HCT116 (cell line): Measurements from ENCODE around the gene MRPS5. TPM values are rescaled to one million over a fixed set of nuclear protein-coding genes. Genes with fewer than 3 reads are reported as not detected.
"Not testable (repeated sequence)": the region's sequence is repeated elsewhere in the genome, so short reads cannot be mapped to it uniquely, and the experiment has no call there.

ENCODE experiments used
- ATAC-seq: fragments of 200-7000 bp; cut with Tn5 transposase; 2 replicates; pipeline ENCODE4 v1.9.1; 2020; ENCODE audit warnings: mild to moderate bottlenecking, moderate library complexity
- BruUV-seq: library from RNA; stranded (reverse); fragments of 400-500 nt; replicated peaks from 2 replicates; lab custom pipeline; 2021; lab: Mats Ljungman, UMichigan
- CTCF ChIA-PET: fragments of 300-600 bp; sonication (Branson Sonifier 250); formaldehyde crosslinking; loops from one replicate; lab custom pipeline; 2021; ENCODE audit warnings: antibody characterized with exemption; lab: Charles Lee
- POLR2A ChIA-PET: fragments of 300-600, 350-600 bp; sonication (Branson Sonifier 250); formaldehyde crosslinking; loops from one replicate; lab custom pipeline; 2021; ENCODE audit warnings: antibody characterized with exemption; lab: Charles Lee
- RAD21 ChIA-PET, 2 experiments: fragments of 300-600 bp; sonication (Branson Sonifier 250); formaldehyde crosslinking; loops; one replicate each; lab custom pipeline; 2023; ENCODE audit warnings: low total read pairs in 2 of 2; ENCODE audit not compliant: uncharacterized antibody in 2 of 2, unreplicated experiment in 2 of 2, low non-redundant PET in 1 of 2; lab: Charles Lee
- DNase-seq: peaks from one replicate; pipeline ENCODE4 v3.0.0-alpha.2; 2010; ENCODE audit warnings: low read depth, low spot score
- H2AFZ ChIP-seq: fragments of 200-600 bp; shearing (Covaris generic), sonication (generic); 2 replicates; pipeline ENCODE4 v1.6.1; 2017; ENCODE audit warnings: low read depth, mixed run types, mixed read lengths, antibody characterized with exemption, low read length; ENCODE audit not compliant: poor library complexity, severe bottlenecking
- H3K27ac ChIP-seq: 2 replicates; pipeline ENCODE4 v1.5.1; 2012; ENCODE audit warnings: low read depth, low read length
- H3K27me3 ChIP-seq: fragments of 200-600 bp; sonication (generic); 2 replicates; pipeline ENCODE4 v1.6.1; 2016; ENCODE audit warnings: mixed run types, low read length, mixed read lengths; ENCODE audit not compliant: insufficient read depth
- H3K36me3 ChIP-seq, 2 experiments: fragments of 200-500 bp in 1 of 2; fragments of 200-600 bp in 1 of 2; sonication (Bioruptor generic) in 1 of 2; sonication (generic) in 1 of 2; 2 replicates each; pipeline versions ENCODE4 v1.5.1 to v1.6.1; 2014 to 2016; ENCODE audit warnings: low read length in 2 of 2, inconsistent platforms in 1 of 2, mixed read lengths in 1 of 2, mixed run types in 1 of 2; ENCODE audit not compliant: insufficient read depth in 2 of 2, control insufficient read depth in 1 of 2
- H3K4me1 ChIP-seq, 2 experiments: fragments of 200-600 bp in 1 of 2; sonication (generic) in 1 of 2; 2 replicates each; pipeline versions ENCODE4 v1.5.1 to v1.6.1; 2012 to 2017; ENCODE audit warnings: low read length in 2 of 2, inconsistent platforms in 1 of 2, mild to moderate bottlenecking in 1 of 2, mixed read lengths in 1 of 2, mixed run types in 1 of 2, moderate library complexity in 1 of 2; ENCODE audit not compliant: insufficient read depth in 2 of 2, control insufficient read depth in 1 of 2
- H3K4me2 ChIP-seq: fragments of 200-600 bp; sonication (generic); 2 replicates; pipeline ENCODE4 v1.6.1; 2017; ENCODE audit warnings: mixed run types, low read length, mixed read lengths
- H3K4me3 ChIP-seq, 2 experiments: fragments of 200-600 bp in 1 of 2; sonication (generic) in 1 of 2; replicated peaks in 1 of 2; 2 replicates each; pipeline ENCODE4 v1.5.1; 2011 to 2016; ENCODE audit warnings: low read length in 2 of 2, control low read depth in 1 of 2, low read depth in 1 of 2, mild to moderate bottlenecking in 1 of 2, mixed read lengths in 1 of 2, mixed run types in 1 of 2
- H3K79me2 ChIP-seq: fragments of 200-600 bp; sonication (generic); 2 replicates; pipeline ENCODE4 v1.6.1; 2017; ENCODE audit warnings: mild to moderate bottlenecking, mixed run types, low read length, moderate library complexity, mixed read lengths; ENCODE audit not compliant: insufficient read depth
- H3K9ac ChIP-seq: fragments of 200-600 bp; sonication (generic); 2 replicates; pipeline ENCODE4 v1.6.1; 2016; ENCODE audit warnings: low read length, mixed read lengths
- H3K9me2 ChIP-seq: fragments of 200-600 bp; sonication (generic), shearing (Covaris generic); 2 replicates; pipeline ENCODE4 v1.6.1; 2017; ENCODE audit warnings: mixed run types, mild to moderate bottlenecking, moderate library complexity; ENCODE audit not compliant: insufficient read depth
- H3K9me3 ChIP-seq, 2 experiments: fragments of 200-500 bp in 1 of 2; fragments of 200-600 bp in 1 of 2; sonication (Bioruptor generic) in 1 of 2; sonication (generic) in 1 of 2; 2 replicates each; pipeline ENCODE4 v1.6.1; 2014 to 2017; ENCODE audit warnings: low read length in 2 of 2, mixed read lengths in 2 of 2, inconsistent platforms in 1 of 2, low read depth in 1 of 2, mild to moderate bottlenecking in 1 of 2, mixed run types in 1 of 2, moderate library complexity in 1 of 2; ENCODE audit not compliant: control insufficient read depth in 1 of 2, insufficient read depth in 1 of 2
- H4K20me1 ChIP-seq: fragments of 200-600 bp; sonication (generic), shearing (Covaris generic); 2 replicates; pipeline ENCODE4 v1.6.1; 2017; ENCODE audit warnings: mixed run types, mild to moderate bottlenecking, moderate library complexity; ENCODE audit not compliant: insufficient read depth
- ATF3 ChIP-seq: IDR thresholded peaks from 2 replicates; pipeline ENCODE4 v1.6.1; 2012
- EZH2 ChIP-seq: fragments of 200-600 bp; sonication (generic); IDR thresholded peaks from 2 replicates; pipeline ENCODE4 v1.6.1; 2017; ENCODE audit warnings: antibody characterized with exemption, mixed run types
- FOSL1 ChIP-seq: IDR thresholded peaks from 2 replicates; pipeline ENCODE4 v1.6.1; 2012; ENCODE audit warnings: low read depth
- POLR2A ChIP-seq: IDR thresholded peaks from 2 replicates; pipeline ENCODE4 v1.7.0; 2011; ENCODE audit warnings: borderline replicate concordance; ENCODE audit not compliant: insufficient read depth, insufficient read length; ENCODE audit errors: extremely low read depth
- SP1 ChIP-seq: IDR thresholded peaks from 2 replicates; pipeline ENCODE4 v1.6.1; 2012; ENCODE audit warnings: low read depth
- TCF7L2 ChIP-seq: IDR thresholded peaks from 2 replicates; pipeline ENCODE4 v1.7.0; 2011; ENCODE audit warnings: borderline replicate concordance, inconsistent platforms; ENCODE audit not compliant: insufficient read depth, insufficient read length; ENCODE audit errors: extremely low read depth
- YY1 ChIP-seq: IDR thresholded peaks from 2 replicates; pipeline ENCODE4 v1.6.1; 2011; ENCODE audit warnings: low read length, low read depth, moderate library complexity, mild to moderate bottlenecking; ENCODE audit not compliant: insufficient replicate concordance; ENCODE audit errors: extremely low read depth
- intact Hi-C: fragments of 100-400 bp; cut with micrococcal nuclease; formaldehyde crosslinking; loops from 2 replicates; pipeline ENCODE4 v1.10.0; 2022
- total RNA-seq: library from RNA; stranded (reverse); gene quantifications from one replicate; pipeline ENCODE4 v1.2.1, GENCODE V29; 2021; ENCODE audit not compliant: unreplicated experiment

The MRPS5 gene
- total RNA-seq, 1 experiment from 2014 or later: 70.6 TPM

- Histone ChIP-seq H4K20me1 (no peaks in the 10 kb centered on the region), H3K79me2 (no peaks in the 10 kb centered on the region), H3K27ac (no peak overlapping the region), H3K9me3 (no peaks in the 10 kb centered on the region), H3K4me1 (no peaks in the 10 kb centered on the region), H2AFZ (no peak overlapping the region), H3K9me2 (no peaks in the 10 kb centered on the region), H3K27me3 (0 out of 2 replicates have a peak, but pooled peaks cover 1% of the 10 kb centered on the region), H3K9ac (no peak overlapping the region), H3K4me3 (no peak overlapping the region), H3K4me2 (no peak overlapping the region), H3K36me3 (no peaks in the 10 kb centered on the region)
- DNase-seq (no peak), ATAC-seq (no peak)
- RAD21 ChIA-PET: no interaction called here
- TF ChIP-seq SP1: no peak
- no peak for TF ChIP-seq TCF7L2
- no peak for TF ChIP-seq ATF3
- TF ChIP-seq POLR2A: no peak
- no peak for TF ChIP-seq YY1
- TF ChIP-seq FOSL1: no peak
- no peak for TF ChIP-seq EZH2
- BruUV-seq: no TSS peak
- CTCF ChIA-PET: no interaction called here
- POLR2A ChIA-PET: no interaction called here
- intact Hi-C loops: no loop called here
These were observed 82.8 kb downstream of the MRPS5 start for GRCh38 chr2:95038635-95039298.

DNA sequence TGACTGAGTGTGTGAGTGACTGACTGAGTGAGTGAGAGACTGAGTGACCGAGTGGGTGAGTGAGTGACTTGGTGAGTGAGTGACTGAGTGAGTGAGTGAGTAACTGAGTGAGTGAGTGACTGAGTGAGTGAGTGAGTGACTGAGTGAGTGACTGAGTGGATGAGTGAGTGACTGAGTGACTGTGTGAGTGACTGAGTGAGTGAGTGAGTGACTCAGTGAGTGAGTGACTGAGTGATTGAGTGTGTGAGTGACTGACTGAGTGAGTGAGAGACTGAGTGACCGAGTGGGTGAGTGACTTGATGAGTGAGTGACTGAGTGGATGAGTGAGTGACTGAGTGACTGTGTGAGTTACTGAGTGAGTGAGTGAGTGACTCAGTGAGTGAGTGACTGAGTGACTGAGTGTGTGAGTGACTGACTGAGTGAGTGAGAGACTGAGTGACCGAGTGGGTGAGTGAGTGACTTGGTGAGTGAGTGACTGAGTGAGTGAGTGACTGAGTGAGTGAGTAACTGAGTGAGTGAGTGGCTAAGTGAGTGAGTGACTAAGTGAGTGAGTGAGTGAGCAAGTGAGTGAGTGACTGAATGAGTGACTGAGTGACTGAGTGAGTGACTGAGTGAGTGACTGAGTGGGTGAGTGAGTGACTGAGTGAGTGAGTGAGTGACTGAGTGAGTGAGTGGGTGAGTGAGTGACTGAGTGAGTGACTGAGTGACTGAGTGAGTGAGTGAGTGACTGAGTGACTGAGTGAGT lies 83.6 kb downstream of the MRPS5 start:
- H3K4me1 ChIP-seq, intact Hi-C loops, H4K20me1 ChIP-seq, H3K27me3 ChIP-seq, H3K27ac ChIP-seq, H3K4me2 ChIP-seq, H3K36me3 ChIP-seq, CTCF ChIA-PET, H2AFZ ChIP-seq, POLR2A ChIA-PET, BruUV-seq, DNase-seq, H3K9me2 ChIP-seq, H3K9me3 ChIP-seq, H3K9ac ChIP-seq, RAD21 ChIA-PET, H3K79me2 ChIP-seq, H3K4me3 ChIP-seq, ATAC-seq: not testable (repeated sequence)
